GM19099 (cell line): ENCODE measurements around the gene RENBP.

Experiments
- POLR2A ChIP-seq: IDR thresholded peaks from 3 replicates; pipeline ENCODE4 v1.6.1; 2011; ENCODE audit warnings: low read depth; ENCODE audit not compliant: insufficient read length; ENCODE audit errors: extremely low read depth

RENBP gene

GRCh38 chrX:153924149-153924861 is 20.1 kb downstream of the RENBP start:
- TF ChIP-seq POLR2A, result peak; percentile 2

- no peak for TF ChIP-seq POLR2A
Measured at GRCh38 chrX:153922932-153923857, 21.2 kb downstream of the RENBP start.

GRCh38 chrX:153921511-153922446 is 22.7 kb downstream of the RENBP start:
- no peak for TF ChIP-seq POLR2A

- no peak for TF ChIP-seq POLR2A
Measured at GRCh38 chrX:153921070-153921469, 23.4 kb downstream of the RENBP start.

GRCh38 chrX:153920546-153920945 is 23.9 kb downstream of the RENBP start:
- TF ChIP-seq POLR2A, result no peak

- no peak for TF ChIP-seq POLR2A
Measured at GRCh38 chrX:153919281-153919680, 25.2 kb downstream of the RENBP start.

- no peak for TF ChIP-seq POLR2A
Measured at GRCh38 chrX:153917869-153918268, 26.6 kb downstream of the RENBP start.

- no peak for TF ChIP-seq POLR2A
Measured at GRCh38 chrX:153913701-153914100, 30.7 kb downstream of the RENBP start.

- no peak for TF ChIP-seq POLR2A
Measured at GRCh38 chrX:153913211-153913610, 31.2 kb downstream of the RENBP start.

GRCh38 chrX:153911798-153912197 is 32.6 kb downstream of the RENBP start:
- TF ChIP-seq POLR2A, result no peak

- no peak for TF ChIP-seq POLR2A
Measured at GRCh38 chrX:153910446-153910845, 34.0 kb downstream of the RENBP start.

GRCh38 chrX:153909980-153910360 is 34.5 kb downstream of the RENBP start:
- no peak for TF ChIP-seq POLR2A

GRCh38 chrX:153909024-153909979 is 35.1 kb downstream of the RENBP start:
- TF ChIP-seq POLR2A, result no peak
